A673 (cell line): ENCODE data around the gene KCNQ1. TPM values are rescaled to one million over a fixed set of nuclear protein-coding genes. Genes with fewer than 3 reads are reported as not detected.

Source experiments
- BruUV-seq: library from RNA; stranded (reverse); fragments of 400-500 nt; replicated peaks from 2 replicates; lab custom pipeline; 2021; lab: Mats Ljungman, UMichigan
- CTCF ChIA-PET: fragments of 300-600 bp; sonication (Branson Sonifier 250); formaldehyde crosslinking; loops from one replicate; lab custom pipeline; 2022; ENCODE audit warnings: antibody characterized with exemption; lab: Charles Lee
- POLR2A ChIA-PET: fragments of 300-600 bp; sonication (Branson Sonifier 250); formaldehyde crosslinking; loops from one replicate; lab custom pipeline; 2022; ENCODE audit warnings: antibody characterized with exemption; ENCODE audit not compliant: low non-redundant PET; lab: Charles Lee
- DNase-seq: peaks from one replicate; pipeline ENCODE4 v3.0.0-alpha.2; 2015; ENCODE audit warnings: low spot score
- H3K27ac ChIP-seq: fragments of 200-600 bp; sonication (generic); 2 replicates; pipeline ENCODE4 v1.5.1; 2016; ENCODE audit warnings: mixed run types, low read depth, mild to moderate bottlenecking, mixed read lengths, antibody characterized with exemption, low read length; ENCODE audit not compliant: poor library complexity, severe bottlenecking
- H3K27me3 ChIP-seq: fragments of 200-600 bp; sonication (generic); replicated peaks from 2 replicates; pipeline ENCODE4 v1.6.1; 2017; ENCODE audit warnings: mixed run types, low read depth, mild to moderate bottlenecking, mixed read lengths, antibody characterized with exemption, low read length; ENCODE audit not compliant: insufficient read depth, poor library complexity
- H3K36me3 ChIP-seq: fragments of 200-600 bp; sonication (generic); 2 replicates; pipeline ENCODE4 v1.6.1; 2016; ENCODE audit warnings: mixed run types, mild to moderate bottlenecking, mixed read lengths, antibody characterized with exemption, low read length; ENCODE audit not compliant: insufficient read depth, poor library complexity, severe bottlenecking
- H3K4me1 ChIP-seq: fragments of 200-600 bp; sonication (generic); 2 replicates; pipeline ENCODE4 v1.6.1; 2017; ENCODE audit warnings: mixed run types, mild to moderate bottlenecking, mixed read lengths, antibody characterized with exemption, low read length; ENCODE audit not compliant: insufficient read depth, poor library complexity, severe bottlenecking
- H3K4me3 ChIP-seq: fragments of 200-600 bp; sonication (generic); 2 replicates; pipeline ENCODE4 v1.5.1; 2016; ENCODE audit warnings: low read depth, mixed run types, mild to moderate bottlenecking, mixed read lengths, low read length; ENCODE audit not compliant: poor library complexity, severe bottlenecking
- H3K9me3 ChIP-seq: fragments of 200-600 bp; sonication (generic); 2 replicates; pipeline ENCODE4 v1.6.1; 2016; ENCODE audit warnings: mixed run types, low read depth, mild to moderate bottlenecking, mixed read lengths, antibody characterized with exemption, low read length; ENCODE audit not compliant: poor library complexity, severe bottlenecking
- CTCF ChIP-seq: fragments of 300-800, 200-600 bp; sonication (generic); conservative IDR thresholded peaks from 2 replicates; pipeline ENCODE4 v1.5.1; 2017; ENCODE audit warnings: low read depth, mild to moderate bottlenecking, antibody characterized with exemption, low read length, moderate library complexity, mixed read lengths
- EZH2 ChIP-seq: fragments of 200-600 bp; sonication (generic); IDR thresholded peaks from 2 replicates; pipeline ENCODE4 v1.6.1; 2017; ENCODE audit warnings: borderline replicate concordance, low read depth, mild to moderate bottlenecking, mixed read lengths, antibody characterized with exemption, low read length; ENCODE audit not compliant: poor library complexity, severe bottlenecking
- intact Hi-C: fragments of 100-400 bp; cut with micrococcal nuclease; formaldehyde crosslinking; loops from one replicate; pipeline ENCODE4 v1.10.0; 2022; ENCODE audit not compliant: unreplicated experiment
- total RNA-seq: library from RNA; stranded (reverse); gene quantifications from 2 replicates; pipeline ENCODE4 v1.2.3, GENCODE V29; 2021

KCNQ1 gene
- total RNA-seq, 1 experiment from 2014 or later, result not detected

- intact Hi-C loops, result no loop called here
- BruUV-seq, result no TSS peak
- TF ChIP-seq CTCF (no peak), EZH2 (no peak)
- Histone ChIP-seq H3K36me3 (no peaks in the 10 kb centered on the region), H3K4me3 (no peak overlapping the region), H3K27ac (no peak overlapping the region), H3K27me3 (no peaks in the 10 kb centered on the region), H3K4me1 (no peaks in the 10 kb centered on the region), H3K9me3 (no peaks in the 10 kb centered on the region)
- POLR2A ChIA-PET, result no interaction called here
- CTCF ChIA-PET, result no interaction called here
- no peak for DNase-seq
Measured at GRCh38 chr11:2732261-2732939, 287.6 kb downstream of the KCNQ1 start.

- no peaks in the 10 kb centered on the region for H3K4me1 ChIP-seq
- H3K27me3 ChIP-seq, result no peaks in the 10 kb centered on the region
- no peaks in the 10 kb centered on the region for H3K36me3 ChIP-seq
- intact Hi-C loops, result no loop called here
- H3K9me3 ChIP-seq, result no peaks in the 10 kb centered on the region
- POLR2A ChIA-PET, result no interaction called here
- TF ChIP-seq EZH2 (no peak), CTCF (no peak)
- DNase-seq, result no peak
- H3K4me3 ChIP-seq, result no peak overlapping the region
- BruUV-seq, result no TSS peak
- CTCF ChIA-PET, result no interaction called here
- no peak overlapping the region for H3K27ac ChIP-seq
Measured at GRCh38 chr11:2732940-2733628, 288.3 kb downstream of the KCNQ1 start.

GRCh38 chr11:2734181-2735052, 289.6 kb downstream of the KCNQ1 start:
- DNase-seq, result no peak
- Histone ChIP-seq H3K4me3 (no peak overlapping the region), H3K9me3 (no peaks in the 10 kb centered on the region), H3K27ac (no peak overlapping the region), H3K27me3 (no peaks in the 10 kb centered on the region), H3K36me3 (no peaks in the 10 kb centered on the region), H3K4me1 (no peaks in the 10 kb centered on the region)
- TF ChIP-seq EZH2 (no peak), CTCF (no peak)
- intact Hi-C loops, result no loop called here
- ChIA-PET CTCF (no interaction called here), POLR2A (no interaction called here)
- BruUV-seq, result no TSS peak
